ENCODE measurements around the gene NSRP1.

- no peak for TF ChIP-seq CTCF (IDR thresholded peaks at IDR 0.05 in 8 of 11, conservative IDR thresholded peaks at IDR 0.05 in 3 of 11)
- no peak for TF ChIP-seq POLR2A (IDR thresholded peaks at IDR 0.05)
- TF ChIP-seq POLR2AphosphoS5 (IDR thresholded peaks at IDR 0.05): no peak
These were observed 71.8 kb downstream of the NSRP1 start for GRCh38 chr17:30188211-30188939.
